ENCODE data around the gene FAM186B.
A peak's percentile ranks its signal among the peaks of the same experiment; 100 is the strongest.

FAM186B gene

DNA sequence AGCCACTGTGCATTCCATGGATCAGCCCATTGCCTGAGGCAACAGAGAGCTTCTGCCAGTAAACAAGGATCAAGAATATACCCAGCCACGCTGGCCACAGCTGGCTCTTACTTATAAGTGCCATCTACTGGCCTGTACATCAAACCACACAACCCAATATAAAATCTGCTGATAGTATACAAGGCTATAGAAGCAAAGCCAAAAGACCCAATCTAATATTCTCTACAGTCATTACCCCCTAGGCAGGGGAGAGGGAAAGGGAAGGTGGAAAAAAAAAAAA lies 4.4 kb upstream of the FAM186B start:
- no peak overlapping the region for H3K4me3 ChIP-seq (ENCODE audit: low read depth, low read length)
- TF ChIP-seq, protein P1, sequence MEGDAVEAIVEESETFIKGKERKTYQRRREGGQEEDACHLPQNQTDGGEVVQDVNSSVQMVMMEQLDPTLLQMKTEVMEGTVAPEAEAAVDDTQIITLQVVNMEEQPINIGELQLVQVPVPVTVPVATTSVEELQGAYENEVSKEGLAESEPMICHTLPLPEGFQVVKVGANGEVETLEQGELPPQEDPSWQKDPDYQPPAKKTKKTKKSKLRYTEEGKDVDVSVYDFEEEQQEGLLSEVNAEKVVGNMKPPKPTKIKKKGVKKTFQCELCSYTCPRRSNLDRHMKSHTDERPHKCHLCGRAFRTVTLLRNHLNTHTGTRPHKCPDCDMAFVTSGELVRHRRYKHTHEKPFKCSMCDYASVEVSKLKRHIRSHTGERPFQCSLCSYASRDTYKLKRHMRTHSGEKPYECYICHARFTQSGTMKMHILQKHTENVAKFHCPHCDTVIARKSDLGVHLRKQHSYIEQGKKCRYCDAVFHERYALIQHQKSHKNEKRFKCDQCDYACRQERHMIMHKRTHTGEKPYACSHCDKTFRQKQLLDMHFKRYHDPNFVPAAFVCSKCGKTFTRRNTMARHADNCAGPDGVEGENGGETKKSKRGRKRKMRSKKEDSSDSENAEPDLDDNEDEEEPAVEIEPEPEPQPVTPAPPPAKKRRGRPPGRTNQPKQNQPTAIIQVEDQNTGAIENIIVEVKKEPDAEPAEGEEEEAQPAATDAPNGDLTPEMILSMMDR (IDR thresholded peaks at IDR 0.05; ENCODE audit: low read depth, low read length, missing control alignments) = peak; percentile 15
- no peak for DNase-seq (ENCODE audit: low read depth)
- in situ Hi-C loops (cut with HindIII; ENCODE audit: low sequenced_read_pairs) = no loop called here

DNA sequence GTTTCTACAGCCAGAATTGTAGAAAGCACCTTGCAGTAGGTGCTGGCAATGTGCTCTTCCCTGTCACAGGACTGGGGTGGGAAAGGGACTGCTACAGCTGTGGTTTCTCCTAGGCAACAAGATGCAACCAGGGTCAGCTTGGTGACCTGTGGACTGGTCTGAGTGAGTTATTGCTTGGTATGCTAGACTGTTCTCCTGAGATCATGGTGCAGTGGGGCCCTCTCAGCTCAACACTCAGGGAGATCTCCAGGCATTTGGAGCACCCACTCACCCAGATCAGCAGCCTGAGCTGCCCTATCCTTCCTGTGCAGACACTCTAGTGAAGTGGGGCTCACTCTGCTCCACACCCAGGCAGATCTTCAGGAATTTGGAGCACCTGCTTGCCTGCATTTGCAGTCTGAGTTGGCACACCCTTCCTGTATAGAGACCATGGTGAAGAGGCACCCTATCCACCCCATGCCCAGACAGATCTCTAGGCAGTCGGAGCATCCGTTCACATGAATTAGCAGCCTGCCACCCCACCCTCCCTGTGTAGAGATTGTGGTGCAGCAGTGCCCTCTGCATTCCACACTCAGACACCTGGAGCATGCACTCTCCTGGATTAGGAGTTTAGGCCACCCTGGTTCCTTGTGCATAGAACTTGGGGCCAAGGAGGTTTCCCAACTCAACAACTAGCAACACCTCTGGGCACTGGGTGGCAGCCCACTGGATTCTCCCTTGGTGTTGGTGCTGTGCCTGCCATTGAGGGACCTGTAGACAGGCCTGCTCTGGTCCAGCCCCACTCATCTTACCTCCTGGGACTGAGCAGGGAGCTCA lies 3.8 kb upstream of the FAM186B start:
- H3K4me3 ChIP-seq (ENCODE audit: low read depth, low read length) = no peak overlapping the region
- TF ChIP-seq, protein P1 (IDR thresholded peaks at IDR 0.05; ENCODE audit: low read depth, low read length, missing control alignments) = no peak
- DNase-seq (ENCODE audit: low read depth) = no peak
- in situ Hi-C loops (cut with HindIII; ENCODE audit: low sequenced_read_pairs) = no loop called here

DNA sequence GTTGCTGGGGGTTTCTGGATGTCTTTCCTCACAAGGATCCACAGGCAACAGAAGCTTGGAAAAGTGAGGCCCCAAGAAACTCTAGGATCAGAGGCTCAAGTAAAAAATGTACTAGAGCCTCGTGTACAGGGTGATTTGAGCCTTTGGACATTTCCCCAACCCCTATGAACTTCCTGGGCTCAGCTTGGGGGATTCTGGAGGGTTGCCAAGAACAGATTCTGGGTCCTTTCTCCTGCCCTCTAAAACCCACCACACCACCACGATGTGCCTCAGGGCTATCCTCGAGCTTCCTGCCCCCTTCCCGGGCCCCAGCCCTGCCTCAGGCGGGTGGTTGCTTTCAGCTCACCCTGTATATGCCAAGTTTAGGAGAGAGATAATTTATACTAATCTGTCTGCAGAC lies 583 bp downstream of the FAM186B start:
- TF ChIP-seq, protein P1 (IDR thresholded peaks at IDR 0.05; ENCODE audit: low read depth, low read length, missing control alignments) = no peak
- in situ Hi-C loops (cut with HindIII; ENCODE audit: low sequenced_read_pairs) = no loop called here
- no peak for DNase-seq (ENCODE audit: low read depth)
- no peak overlapping the region for H3K4me3 ChIP-seq (ENCODE audit: low read depth, low read length)

DNA sequence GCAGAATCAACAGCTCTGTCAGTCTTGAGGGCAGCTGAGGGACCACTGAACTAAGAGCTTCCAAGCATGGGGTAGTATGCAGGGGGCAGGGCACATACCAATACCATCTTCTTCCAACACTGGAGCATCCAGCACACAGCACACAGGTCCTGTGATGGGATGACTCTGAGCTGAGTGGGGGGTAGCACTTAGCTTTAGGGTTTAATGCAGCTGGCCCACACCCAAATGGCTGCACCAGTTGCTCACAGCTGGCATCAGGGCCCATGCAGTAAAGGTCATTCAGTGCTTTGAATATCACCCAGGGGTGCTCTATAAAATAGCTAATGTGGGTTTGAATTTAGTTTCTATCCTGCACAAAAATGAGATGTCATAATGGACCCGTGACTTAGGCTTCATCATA lies 1.7 kb downstream of the FAM186B start:
- TF ChIP-seq, protein P1 (IDR thresholded peaks at IDR 0.05; ENCODE audit: low read depth, low read length, missing control alignments) = no peak
- no peak for DNase-seq (ENCODE audit: low read depth)
- no peak overlapping the region for H3K4me3 ChIP-seq (ENCODE audit: low read depth, low read length)
- in situ Hi-C loops (cut with HindIII; ENCODE audit: low sequenced_read_pairs) = no loop called here

DNA sequence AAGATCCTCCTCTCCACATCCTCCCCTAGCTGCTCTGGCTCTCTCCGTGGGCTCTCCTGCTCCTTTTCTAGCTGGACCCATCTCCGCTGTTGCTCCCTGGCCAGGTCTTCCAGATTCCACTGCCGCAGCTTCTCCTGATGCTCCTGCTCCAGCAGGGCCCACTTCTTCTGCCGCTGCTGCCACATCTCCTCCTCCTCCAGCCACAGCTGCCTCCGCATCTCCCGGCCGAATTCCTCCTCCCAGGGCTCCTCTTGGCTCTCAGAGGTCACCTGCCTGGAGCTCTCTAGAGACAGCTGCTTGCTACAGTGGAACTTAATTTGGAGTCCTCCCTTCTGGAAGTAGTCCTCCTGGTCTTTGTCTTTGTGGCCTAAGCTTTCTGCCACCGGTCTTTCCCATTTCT lies 5.5 kb downstream of the FAM186B start:
- no peak overlapping the region for H3K4me3 ChIP-seq (ENCODE audit: low read depth, low read length)
- DNase-seq (ENCODE audit: low read depth) = no peak
- in situ Hi-C loops (cut with HindIII; ENCODE audit: low sequenced_read_pairs) = no loop called here
- TF ChIP-seq, protein P1 (IDR thresholded peaks at IDR 0.05; ENCODE audit: low read depth, low read length, missing control alignments) = no peak

DNA sequence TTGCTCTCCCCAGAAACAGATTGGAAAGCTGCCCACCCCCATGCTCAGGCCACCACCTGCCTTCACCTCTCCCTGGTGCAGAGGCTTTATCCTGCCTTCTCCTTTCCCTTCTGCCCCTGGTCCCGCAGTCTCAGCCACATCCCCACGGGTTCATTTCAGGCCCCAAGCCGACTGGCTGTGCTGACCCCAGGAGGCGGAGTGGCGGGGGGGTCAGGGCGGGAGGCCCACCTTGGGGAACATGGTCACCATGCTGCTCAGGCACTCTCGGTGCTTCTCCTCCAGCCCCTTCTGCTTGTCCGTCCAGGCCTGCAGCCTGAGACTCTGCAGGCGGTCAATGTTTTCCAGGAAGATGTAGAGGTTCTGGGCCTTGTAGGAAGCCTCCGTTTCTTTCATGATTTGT lies 6.9 kb downstream of the FAM186B start:
- TF ChIP-seq, protein P1 (IDR thresholded peaks at IDR 0.05; ENCODE audit: low read depth, low read length, missing control alignments) = no peak
- in situ Hi-C loops (cut with HindIII; ENCODE audit: low sequenced_read_pairs) = no loop called here
- no peak overlapping the region for H3K4me3 ChIP-seq (ENCODE audit: low read depth, low read length)
- DNase-seq (ENCODE audit: low read depth) = no peak
